Caco-2 (cell line): ENCODE data around the gene AIFM1. TPM values are rescaled to one million over a fixed set of nuclear protein-coding genes. Genes with fewer than 3 reads are reported as not detected.

Experiments used
- BruUV-seq: library from RNA; stranded (reverse); fragments of 400-500 nt; replicated peaks from 2 replicates; lab custom pipeline; 2021; lab: Mats Ljungman, UMichigan
- CTCF ChIA-PET: fragments of 300-600 bp; sonication (Branson Sonifier 250); formaldehyde crosslinking; loops from one replicate; lab custom pipeline; 2022; ENCODE audit warnings: antibody characterized with exemption; lab: Charles Lee
- POLR2A ChIA-PET: fragments of 300-600 bp; sonication (Branson Sonifier 250); formaldehyde crosslinking; loops from one replicate; lab custom pipeline; 2022; ENCODE audit warnings: antibody characterized with exemption; lab: Charles Lee
- DNase-seq, 2 experiments: peaks; one replicate each; pipeline versions ENCODE4 v3.0.0 to v3.0.0-alpha.2; 2020 to 2022
- H3K27me3 ChIP-seq: replicated peaks from 2 replicates; pipeline ENCODE4 v1.6.0; 2011; ENCODE audit warnings: low read length; ENCODE audit not compliant: control insufficient read depth, insufficient read depth
- H3K36me3 ChIP-seq: 2 replicates; pipeline ENCODE4 v1.5.1; 2011; ENCODE audit warnings: low read length; ENCODE audit not compliant: control insufficient read depth, insufficient read depth
- H3K4me1 ChIP-seq: fragments of 250-450 bp; sonication (Bioruptor Pico); 2 replicates; pipeline ENCODE4 v1.5.1; 2020; ENCODE audit warnings: mild to moderate bottlenecking
- H3K4me3 ChIP-seq: 2 replicates; pipeline ENCODE4 v1.5.1; 2011; ENCODE audit warnings: low read depth, mild to moderate bottlenecking, control low read depth, low read length
- H3K9me3 ChIP-seq: fragments of 250-450 bp; sonication (Bioruptor Pico); 2 replicates; pipeline ENCODE4 v1.5.1; 2020; ENCODE audit warnings: mild to moderate bottlenecking, moderate library complexity
- H3K27ac Mint-ChIP-seq: one replicate; pipeline ENCODE4 v1.8.0; 2022; ENCODE audit warnings: mixed read lengths; ENCODE audit not compliant: unreplicated experiment
- H3K27me3 Mint-ChIP-seq: one replicate; pipeline ENCODE4 v1.8.0; 2022; ENCODE audit warnings: mixed read lengths; ENCODE audit not compliant: insufficient read depth, unreplicated experiment
- H3K36me3 Mint-ChIP-seq: one replicate; pipeline ENCODE4 v1.8.0; 2022; ENCODE audit warnings: mild to moderate bottlenecking, mixed read lengths; ENCODE audit not compliant: insufficient read depth, unreplicated experiment
- H3K4me1 Mint-ChIP-seq: one replicate; pipeline ENCODE4 v1.8.0; 2022; ENCODE audit warnings: low read depth, mixed read lengths; ENCODE audit not compliant: unreplicated experiment
- H3K4me3 Mint-ChIP-seq: one replicate; pipeline ENCODE4 v1.8.0; 2022; ENCODE audit warnings: mild to moderate bottlenecking, moderate library complexity, mixed read lengths; ENCODE audit not compliant: unreplicated experiment
- H3K9me3 Mint-ChIP-seq: one replicate; pipeline ENCODE4 v1.8.0; 2022; ENCODE audit warnings: mixed read lengths; ENCODE audit not compliant: unreplicated experiment
- CTCF ChIP-seq, 2 experiments: fragments of 200-600 bp in 1 of 2; IDR thresholded peaks; 1 replicate in 1 of 2; 2 replicates in 1 of 2; pipeline versions ENCODE4 v1.5.1 to v1.8.0; 2011 to 2022; ENCODE audit warnings: antibody characterized with exemption in 1 of 2, control low read depth in 1 of 2, inconsistent platforms in 1 of 2, low read depth in 1 of 2, low read length in 1 of 2, mild to moderate bottlenecking in 1 of 2, moderate library complexity in 1 of 2; ENCODE audit not compliant: insufficient read depth in 1 of 2, severe bottlenecking in 1 of 2, unreplicated experiment in 1 of 2
- intact Hi-C: fragments of 100-400 bp; cut with micrococcal nuclease; formaldehyde crosslinking; loops from one replicate; pipeline ENCODE4 v1.10.0; 2022; ENCODE audit not compliant: unreplicated experiment
- total RNA-seq: library from RNA; stranded (reverse); gene quantifications from 2 replicates; pipeline ENCODE4 v1.2.3, GENCODE V29; 2022

The AIFM1 gene
- total RNA-seq, 1 experiment from 2014 or later = 53.0 TPM

GRCh38 chrX:130082244-130083106 lies 83.2 kb downstream of the AIFM1 start:
- H3K4me1 ChIP-seq = no peaks in the 10 kb centered on the region
- H3K4me3 ChIP-seq = no peak overlapping the region
- H3K36me3 ChIP-seq = no peaks in the 10 kb centered on the region; the same call in 1 of the 2 replicates
- CTCF ChIA-PET = interaction anchor here (0.5 kb wide), 1 partner anchor 33 kb away, joined by 6 read pairs; no protein-coding TSS in a partner anchor
- no peaks in the 10 kb centered on the region for H3K9me3 Mint-ChIP-seq
- BruUV-seq = no TSS peak
- H3K27me3 ChIP-seq = no peaks in the 10 kb centered on the region
- H3K4me1 Mint-ChIP-seq = no peaks in the 10 kb centered on the region
- peaks cover 33% of the 10 kb centered on the region for H3K36me3 Mint-ChIP-seq
- DNase-seq = no peak
- no peak overlapping the region for H3K4me3 Mint-ChIP-seq
- no peaks in the 10 kb centered on the region for H3K27me3 Mint-ChIP-seq
- no peak for TF ChIP-seq CTCF (IDR thresholded peaks at IDR 0.05; ENCODE audit: insufficient read depth in 1 of 2, low read depth in 1 of 2, low read length in 1 of 2, severe bottlenecking in 1 of 2, unreplicated experiment in 1 of 2)
- H3K27ac Mint-ChIP-seq = no peak overlapping the region
- no peaks in the 10 kb centered on the region for H3K9me3 ChIP-seq
- intact Hi-C loops = no loop called here
- POLR2A ChIA-PET = no interaction called here

GRCh38 chrX:130081421-130082045 lies 84.1 kb downstream of the AIFM1 start:
- Mint-ChIP-seq H3K27me3 (no peaks in the 10 kb centered on the region), H3K4me3 (no peak overlapping the region), H3K9me3 (no peaks in the 10 kb centered on the region), H3K27ac (no peak overlapping the region), H3K36me3 (peaks cover 39% of the 10 kb centered on the region), H3K4me1 (no peaks in the 10 kb centered on the region)
- POLR2A ChIA-PET = no interaction called here
- Histone ChIP-seq H3K4me3 (no peak overlapping the region), H3K36me3 (no peaks in the 10 kb centered on the region; the same call in 1 of the 2 replicates), H3K4me1 (no peaks in the 10 kb centered on the region), H3K27me3 (no peaks in the 10 kb centered on the region), H3K9me3 (no peaks in the 10 kb centered on the region)
- no peak for TF ChIP-seq CTCF (IDR thresholded peaks at IDR 0.05; ENCODE audit: insufficient read depth in 1 of 2, low read depth in 1 of 2, low read length in 1 of 2, severe bottlenecking in 1 of 2, unreplicated experiment in 1 of 2)
- BruUV-seq = no TSS peak
- intact Hi-C loops = no loop called here
- no peak for DNase-seq
- CTCF ChIA-PET = interaction anchor here (0.7 kb wide), 1 partner anchor 310 kb away, joined by 3 read pairs; no protein-coding TSS in a partner anchor

GRCh38 chrX:130080791-130081367 lies 84.8 kb downstream of the AIFM1 start:
- H3K36me3 ChIP-seq = no peaks in the 10 kb centered on the region; the same call in 1 of the 2 replicates
- H3K4me1 ChIP-seq = no peaks in the 10 kb centered on the region
- Mint-ChIP-seq H3K36me3 (peaks cover 43% of the 10 kb centered on the region), H3K4me3 (no peak overlapping the region), H3K9me3 (no peaks in the 10 kb centered on the region), H3K4me1 (no peaks in the 10 kb centered on the region), H3K27me3 (no peaks in the 10 kb centered on the region), H3K27ac (no peak overlapping the region)
- H3K4me3 ChIP-seq = no peak overlapping the region
- no peaks in the 10 kb centered on the region for H3K27me3 ChIP-seq
- TF ChIP-seq CTCF (IDR thresholded peaks at IDR 0.05; ENCODE audit: insufficient read depth in 1 of 2, low read depth in 1 of 2, low read length in 1 of 2, severe bottlenecking in 1 of 2, unreplicated experiment in 1 of 2) = no peak
- no peak for DNase-seq
- intact Hi-C loops = no loop called here
- no peaks in the 10 kb centered on the region for H3K9me3 ChIP-seq
- CTCF ChIA-PET = interaction anchor here (0.7 to 1.6 kb wide), 2 partner anchors 18 to 311 kb away, joined by 3 read pairs; no protein-coding TSS in a partner anchor
- POLR2A ChIA-PET = no interaction called here
- no TSS peak for BruUV-seq
